NCI-H1048 (cell line): Measurements from ENCODE around the gene HMHB1.
A peak's percentile ranks its signal among the peaks of the same experiment; 100 is the strongest.
"Not testable (repeated sequence)": the region's sequence is repeated elsewhere in the genome, so short reads cannot be mapped to it uniquely, and the experiment has no call there.

ENCODE experiments used
- DNase-seq: peaks from one replicate; lab custom pipeline; 2025; lab: John Stamatoyannopoulos, UW

Gene HMHB1

DNA sequence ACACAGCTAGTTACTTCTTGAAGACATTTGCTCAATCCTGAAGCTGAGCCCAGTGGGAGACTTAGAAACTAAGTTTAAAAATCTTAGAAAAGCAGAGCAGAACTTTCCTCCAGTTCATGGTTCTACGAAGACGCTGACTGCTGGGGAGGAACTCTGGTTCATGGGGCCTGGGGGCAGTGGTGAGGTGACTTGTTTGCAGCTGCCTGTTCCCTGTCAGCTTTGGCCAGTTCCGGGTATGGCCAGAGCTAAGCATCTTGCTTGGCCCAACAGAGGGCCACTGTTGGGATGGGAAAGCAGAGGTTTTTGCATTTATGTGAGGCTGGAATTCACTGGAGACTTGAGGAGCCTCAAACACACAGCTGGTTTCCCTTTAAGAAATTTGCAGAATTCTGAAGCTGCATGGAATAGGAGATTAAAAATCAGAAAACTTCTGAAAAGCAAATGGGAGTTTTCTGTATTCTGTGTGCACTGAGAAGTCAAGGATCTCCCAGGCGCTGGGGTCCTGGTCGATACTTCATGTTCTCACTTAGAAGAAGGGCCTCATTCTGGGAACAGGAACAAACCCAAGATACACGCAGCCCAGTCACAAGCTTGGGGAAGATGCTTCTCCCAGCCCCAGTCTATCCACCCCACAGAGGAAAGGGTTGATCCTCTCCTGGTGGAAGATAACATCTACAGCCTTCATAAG, 10.6 kb upstream of the HMHB1 start:
- no peak for DNase-seq

- DNase-seq = no peak
Measured at GRCh38 chr5:143805861-143806260, 6.1 kb upstream of the HMHB1 start.

GRCh38 chr5:143806579-143806978, 5.4 kb upstream of the HMHB1 start:
- no peak for DNase-seq

GRCh38 chr5:143807401-143807800, 4.6 kb upstream of the HMHB1 start:
- no peak for DNase-seq

- DNase-seq = not testable (repeated sequence)
Measured at GRCh38 chr5:143816370-143816769, 4.4 kb downstream of the HMHB1 start.

DNA sequence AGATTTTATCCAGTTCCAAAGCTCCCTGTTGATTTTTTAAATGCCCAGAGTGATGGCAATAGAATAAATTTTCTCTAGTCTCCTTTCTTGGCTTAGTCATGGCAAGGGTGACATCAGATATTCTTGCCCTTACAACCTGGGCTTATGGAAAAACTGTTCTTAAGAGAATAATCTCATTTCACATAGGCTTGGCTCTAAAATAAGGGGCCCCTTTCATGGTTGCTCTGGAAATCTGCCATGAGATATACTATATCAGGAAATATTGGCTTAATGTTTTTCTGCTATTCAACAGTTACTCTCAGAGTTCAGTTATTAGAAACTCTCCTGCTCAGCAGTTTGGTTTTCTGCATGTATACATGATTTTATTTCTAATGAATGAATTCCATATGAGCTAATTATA, 7.8 kb downstream of the HMHB1 start:
- no peak for DNase-seq

- DNase-seq = no peak
Measured at GRCh38 chr5:143820451-143820850, 8.5 kb downstream of the HMHB1 start.

DNA sequence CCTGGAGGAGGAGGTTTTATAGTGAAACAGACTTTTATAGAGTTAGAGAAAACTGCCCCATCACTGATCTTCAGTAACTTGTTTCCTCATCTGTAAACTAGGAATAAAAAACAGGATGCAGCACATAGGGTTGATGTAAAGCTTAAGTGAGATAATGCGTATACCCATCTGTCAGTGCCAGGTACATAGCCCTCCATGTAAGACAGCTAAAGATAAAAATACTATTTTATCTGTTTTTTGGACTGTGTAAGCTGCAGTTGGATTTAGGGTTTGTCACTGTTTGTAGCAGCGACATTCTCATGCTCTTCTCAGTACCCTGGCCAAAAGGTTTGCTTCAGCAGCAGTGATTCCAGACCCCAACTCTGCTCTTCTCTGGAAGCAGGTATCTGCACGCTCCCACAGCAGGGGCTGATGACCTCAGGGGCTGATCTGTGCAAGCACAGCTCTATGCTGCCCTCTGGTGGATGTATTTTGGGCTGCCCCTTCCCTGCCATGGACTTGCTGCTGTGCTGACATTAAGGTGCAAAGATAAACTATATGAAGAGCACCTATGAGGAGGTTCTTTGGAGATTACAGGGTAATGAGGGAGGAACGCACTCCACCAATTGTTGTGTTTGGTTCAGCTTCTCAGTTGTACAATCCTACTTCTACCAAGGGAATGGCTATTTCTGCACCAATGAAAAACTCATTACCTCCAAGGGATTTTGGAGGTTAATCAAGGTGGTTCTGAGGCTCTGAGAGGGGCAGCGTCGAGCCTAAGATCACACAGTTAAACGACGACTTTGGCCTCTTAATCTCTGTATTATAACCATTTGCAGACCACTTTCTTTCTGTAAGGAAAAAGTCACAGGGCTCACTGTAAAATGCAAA, 13.1 kb downstream of the HMHB1 start:
- DNase-seq = peak; percentile 51

DNA sequence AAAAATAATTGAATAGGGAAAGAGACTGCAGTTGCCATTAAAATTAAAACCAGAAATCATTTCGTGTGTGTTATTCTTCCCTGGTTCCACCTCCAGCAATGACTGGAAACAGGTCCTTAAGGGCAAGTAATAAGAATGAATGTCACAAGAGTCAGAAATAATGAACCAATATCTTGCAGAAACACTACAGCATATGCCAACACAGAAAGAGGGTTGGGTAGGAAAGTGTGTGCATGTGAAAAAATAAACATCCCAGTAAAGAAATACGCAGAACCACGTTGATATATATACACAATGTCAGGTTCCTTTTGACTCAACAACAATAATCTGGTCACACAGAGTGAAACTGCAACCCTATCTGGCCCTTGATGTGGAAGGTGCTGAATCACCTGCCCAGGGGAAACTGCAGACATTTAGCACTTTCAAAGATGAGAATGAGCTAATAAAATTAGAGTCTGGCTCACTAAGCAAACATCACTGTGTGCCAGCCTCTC, 15.0 kb downstream of the HMHB1 start:
- DNase-seq = no peak

- DNase-seq = no peak
Measured at GRCh38 chr5:143828710-143829109, 16.7 kb downstream of the HMHB1 start.

DNA sequence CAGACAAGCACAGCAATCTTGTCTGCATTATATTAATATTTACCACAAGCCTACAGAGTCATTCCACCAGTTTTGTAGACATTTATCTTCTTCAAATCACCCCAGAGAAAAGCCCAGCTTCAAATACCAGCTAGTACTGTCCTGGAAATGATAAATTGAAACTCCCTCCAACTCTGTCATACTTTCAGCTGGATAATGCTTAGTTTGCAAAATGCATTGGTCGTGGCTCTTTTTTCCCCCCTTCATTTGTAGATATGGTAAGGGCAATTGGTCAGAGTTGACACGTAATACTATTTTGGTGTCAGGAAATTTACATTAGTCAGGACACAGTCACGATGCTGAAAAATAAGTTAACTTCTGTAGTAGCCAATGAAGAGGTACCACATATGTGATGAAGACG, 21.2 kb downstream of the HMHB1 start:
- DNase-seq = no peak

GRCh38 chr5:143835251-143835650, 23.3 kb downstream of the HMHB1 start:
- no peak for DNase-seq

DNA sequence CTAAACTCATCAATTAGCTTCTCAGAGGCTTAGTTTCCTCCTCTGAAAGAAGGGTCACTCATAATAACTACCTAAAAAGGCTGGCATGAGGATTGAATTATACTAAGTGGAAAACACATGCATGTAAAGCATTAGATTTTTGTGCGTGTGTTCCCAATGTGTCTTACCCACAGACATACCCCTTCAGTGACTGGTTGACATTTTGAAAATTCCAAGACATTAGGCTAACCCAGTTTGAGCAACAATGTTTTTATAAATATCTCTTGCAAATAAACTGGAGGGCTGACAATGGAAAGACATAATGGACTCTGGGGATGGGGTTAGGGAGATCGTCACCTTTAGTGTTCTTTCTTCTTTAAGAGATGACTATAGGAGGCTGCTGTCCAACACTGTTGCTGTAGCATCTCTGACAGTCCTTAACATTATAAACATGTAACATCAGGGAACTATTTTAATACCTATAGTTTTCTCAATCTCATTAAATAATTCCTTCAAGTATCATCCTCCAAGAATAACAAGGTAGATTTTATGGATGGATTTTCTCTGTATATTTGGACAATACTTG, 24.3 kb downstream of the HMHB1 start:
- DNase-seq = no peak

DNA sequence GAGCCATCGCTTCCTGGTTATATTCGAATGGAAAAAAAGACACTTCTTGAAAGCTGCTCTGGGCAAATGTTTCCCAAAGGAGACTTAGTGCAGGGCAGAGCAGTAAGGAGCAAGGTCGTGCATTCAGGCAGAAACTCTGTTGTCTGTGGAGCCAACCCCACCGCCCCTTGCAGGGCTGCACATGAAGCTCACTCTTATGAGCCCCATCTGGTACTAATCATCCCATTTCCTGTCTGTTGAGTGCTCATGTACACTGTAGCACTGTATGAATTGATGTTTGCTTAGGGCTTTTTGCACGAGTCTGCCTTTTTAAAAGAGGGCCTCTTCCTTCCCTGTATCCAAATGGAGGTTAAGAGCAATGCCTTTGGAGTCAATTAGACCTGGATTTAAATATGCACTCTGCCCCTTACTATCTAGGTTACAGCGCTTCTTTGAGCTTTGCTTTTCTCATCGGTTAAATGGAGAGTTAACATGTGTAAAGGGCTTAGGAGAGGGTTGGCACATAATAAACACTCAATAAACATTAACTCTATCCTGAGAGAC, 25.4 kb downstream of the HMHB1 start:
- no peak for DNase-seq

- DNase-seq = no peak
Measured at GRCh38 chr5:143841446-143841845, 29.5 kb downstream of the HMHB1 start.

DNA sequence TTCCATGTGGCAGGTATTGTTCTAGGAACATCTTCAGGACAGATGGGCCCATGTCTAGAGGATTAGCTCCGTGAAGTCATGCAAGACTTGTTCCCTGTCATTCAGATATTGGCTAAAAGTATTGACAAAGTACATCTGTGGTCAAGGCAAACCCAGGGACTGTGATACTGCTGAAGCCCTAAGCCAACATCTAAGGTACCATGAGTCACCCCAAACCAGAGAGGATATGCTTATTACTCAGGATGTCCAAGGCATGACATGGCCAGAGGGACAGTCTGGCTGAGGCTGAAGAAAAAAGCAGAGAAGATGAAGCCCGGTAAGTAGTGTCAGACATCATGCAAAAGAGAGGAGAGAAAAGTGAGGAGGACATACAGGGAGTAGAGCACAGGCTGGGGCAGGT, 31.0 kb downstream of the HMHB1 start:
- no peak for DNase-seq

- no peak for DNase-seq
Measured at GRCh38 chr5:143843461-143843860, 31.5 kb downstream of the HMHB1 start.

DNA sequence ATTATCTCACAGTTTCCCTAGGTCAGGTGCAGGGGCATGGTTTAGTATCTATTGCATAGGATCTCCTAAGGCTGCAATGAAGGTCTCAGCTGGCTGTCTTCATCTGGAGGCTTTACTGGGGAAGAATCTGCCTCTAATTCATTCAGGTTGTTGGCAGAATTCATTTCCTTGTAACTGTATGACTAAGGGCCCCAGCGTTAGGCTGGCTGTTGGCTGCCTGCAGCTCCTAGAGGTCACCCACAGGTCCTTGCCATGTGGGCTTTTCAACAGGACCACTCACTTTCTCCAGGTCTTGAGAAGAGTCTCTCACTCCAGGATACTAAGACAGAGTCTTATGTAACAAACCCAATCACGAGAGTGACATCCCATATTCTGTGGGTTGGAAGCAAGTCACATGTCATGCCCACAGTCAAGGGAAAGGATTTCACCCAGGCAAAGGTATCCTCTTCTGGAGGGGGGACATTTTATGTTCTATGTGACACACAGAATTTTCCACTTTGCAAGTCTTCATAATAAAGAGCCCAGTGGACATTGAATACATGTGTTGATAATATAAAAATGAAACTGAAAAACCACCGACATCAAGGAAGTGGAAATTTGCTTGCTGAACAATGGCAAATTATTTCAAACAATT, 38.2 kb downstream of the HMHB1 start:
- DNase-seq = no peak

DNA sequence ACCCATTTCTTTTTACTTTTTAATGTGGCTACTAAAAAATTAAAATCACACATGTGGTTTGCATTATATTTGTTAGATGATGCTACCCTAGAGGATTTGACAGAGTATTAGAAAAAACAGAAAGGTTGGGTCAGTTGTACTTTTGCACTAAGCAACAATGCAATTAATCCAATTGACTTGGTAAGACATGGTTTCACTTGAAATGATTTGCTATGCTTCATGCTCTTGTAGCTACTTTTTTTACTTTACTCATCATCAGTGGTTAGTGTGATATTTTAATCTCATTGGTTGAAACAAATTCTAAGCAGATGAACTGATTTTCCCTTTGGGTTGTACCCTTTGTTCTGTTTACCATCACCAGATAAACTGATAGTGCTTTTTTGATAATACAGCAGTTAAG, 39.4 kb downstream of the HMHB1 start:
- no peak for DNase-seq

DNA sequence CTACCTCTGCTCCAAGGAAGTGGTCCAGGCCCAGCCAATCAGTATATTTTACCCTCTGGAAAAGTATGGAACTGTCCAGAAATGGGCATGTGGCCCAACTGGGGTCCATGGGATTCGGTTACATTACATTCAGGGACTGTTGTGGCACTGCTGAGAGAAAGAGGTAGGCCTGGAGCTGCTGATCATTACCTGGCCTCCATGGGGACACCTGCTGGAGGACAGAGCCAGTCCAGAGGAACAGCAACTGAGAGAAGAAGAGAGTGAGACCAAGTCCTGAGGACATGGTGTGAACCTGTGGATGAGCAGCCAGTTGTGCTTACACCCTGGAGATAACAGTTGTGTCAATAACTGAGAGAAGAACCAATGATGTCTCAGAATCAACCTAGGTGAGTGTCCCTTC, 48.2 kb downstream of the HMHB1 start:
- no peak for DNase-seq

DNA sequence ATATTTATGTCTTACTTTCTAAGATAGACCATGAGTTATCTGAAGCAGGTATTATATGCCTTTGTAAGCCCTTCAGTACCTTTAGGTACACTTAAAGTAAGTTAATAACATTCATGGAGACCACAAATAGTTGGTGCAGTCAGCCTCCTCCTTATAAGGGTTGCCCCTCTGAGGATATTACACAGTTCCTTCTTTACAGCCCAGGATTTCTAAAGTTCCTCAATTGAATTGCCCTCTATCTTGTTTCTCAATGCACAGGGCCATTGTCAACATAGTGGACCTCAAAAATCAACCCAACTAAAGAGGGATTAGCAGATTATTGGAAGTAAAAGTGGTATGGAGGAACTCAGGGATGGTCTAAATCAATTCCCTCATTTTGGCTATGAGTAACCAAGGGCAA, 50.3 kb downstream of the HMHB1 start:
- no peak for DNase-seq

- DNase-seq = no peak
Measured at GRCh38 chr5:143865426-143866025, 53.6 kb downstream of the HMHB1 start.
